PC-9 (cell line): ENCODE measurements around the gene DUOXA2.

Source experiments
- CTCF ChIP-seq: fragments of 200-600 bp; sonication (generic); conservative IDR thresholded peaks from 2 replicates; pipeline ENCODE4 v1.6.1; 2017; ENCODE audit warnings: mixed run types, antibody characterized with exemption, mild to moderate bottlenecking, moderate library complexity
- EZH2 ChIP-seq: fragments of 200-600 bp; sonication (generic); IDR thresholded peaks from 2 replicates; pipeline ENCODE4 v1.8.0; 2017; ENCODE audit warnings: antibody characterized with exemption, low read depth

GRCh38 chr15:45099549-45100165 is 14.5 kb upstream of the DUOXA2 start:
- TF ChIP-seq CTCF (no peak), EZH2 (no peak)
